HK-2 (cell line): Measurements from ENCODE around the gene CREBBP.

Source experiments
- DNase-seq: peaks from one replicate; pipeline ENCODE4 v3.0.0-alpha.2; 2018; ENCODE audit not compliant: unreplicated experiment

CREBBP gene

DNA sequence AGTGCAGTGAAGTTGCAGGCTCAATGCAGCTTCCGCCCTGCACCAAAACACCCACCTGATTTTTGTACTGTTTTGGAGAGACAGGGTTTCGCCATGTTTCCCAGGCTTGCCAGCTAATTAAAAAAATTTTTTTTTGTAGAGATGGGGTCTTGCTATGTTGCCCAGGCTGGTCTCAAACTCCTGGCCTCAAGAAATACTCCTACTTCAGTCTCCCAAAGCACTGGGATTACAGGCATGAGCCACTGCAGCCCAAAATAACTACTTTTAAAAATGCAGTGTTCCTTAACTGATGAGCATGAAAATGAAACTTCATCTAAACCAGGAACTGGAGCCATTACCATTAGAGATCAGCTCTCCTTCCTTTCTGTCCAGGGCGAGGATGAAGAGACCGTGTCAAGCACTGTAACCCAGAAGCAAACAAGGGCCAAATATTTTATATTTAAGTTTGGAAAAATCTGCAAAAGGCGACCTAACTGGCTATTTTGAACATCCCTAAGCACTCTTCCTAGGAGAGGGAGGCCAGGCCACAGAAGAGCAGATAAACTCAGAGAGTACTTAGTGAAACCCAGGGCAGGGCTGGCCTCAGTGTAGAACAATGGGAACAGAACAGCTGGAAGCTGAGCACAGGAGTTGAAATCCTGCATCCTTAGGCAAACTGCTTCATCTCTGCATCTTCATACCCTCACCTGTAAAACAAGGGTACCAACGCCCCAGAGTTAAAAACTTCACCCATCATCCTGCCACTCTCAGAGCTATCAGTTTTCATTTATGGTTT, 24.0 kb downstream of the CREBBP start:
- DNase-seq, result no peak

DNA sequence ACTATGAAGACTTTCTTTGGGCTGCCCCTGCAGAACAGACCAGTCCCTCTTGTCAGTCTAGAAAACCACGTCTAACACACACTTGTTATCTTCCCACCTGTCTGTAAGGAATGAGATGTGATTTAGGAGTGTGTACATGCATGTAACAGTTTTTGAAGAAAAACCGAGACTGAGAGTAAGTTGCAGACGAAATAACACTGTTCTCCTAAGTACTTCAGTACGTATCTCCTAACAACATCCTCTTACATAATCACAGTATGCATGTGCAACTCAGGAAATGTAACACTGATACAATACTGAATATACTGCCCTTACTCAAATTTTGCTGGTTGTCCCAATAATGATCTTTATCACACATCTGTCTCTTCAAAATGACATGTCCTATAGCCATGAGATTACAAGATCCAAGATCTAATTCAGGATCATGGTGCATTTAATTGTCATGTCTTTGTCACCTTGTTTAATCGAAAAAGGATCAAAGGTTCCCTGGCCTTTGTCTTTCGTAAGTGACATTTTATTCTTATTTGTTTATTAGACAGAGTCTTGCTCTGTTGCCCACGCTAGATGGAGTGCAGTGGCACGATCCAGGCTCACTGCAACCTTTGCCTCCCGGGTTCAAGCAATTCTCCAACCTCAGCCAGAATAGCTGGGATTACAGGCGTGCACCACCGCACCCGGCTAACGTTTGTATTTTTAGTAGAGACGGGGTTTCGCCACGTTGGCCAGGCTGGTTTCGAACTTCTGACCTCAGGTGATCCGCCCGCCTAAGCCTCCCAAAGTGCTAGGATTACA, 25.6 kb downstream of the CREBBP start:
- DNase-seq, result no peak

DNA sequence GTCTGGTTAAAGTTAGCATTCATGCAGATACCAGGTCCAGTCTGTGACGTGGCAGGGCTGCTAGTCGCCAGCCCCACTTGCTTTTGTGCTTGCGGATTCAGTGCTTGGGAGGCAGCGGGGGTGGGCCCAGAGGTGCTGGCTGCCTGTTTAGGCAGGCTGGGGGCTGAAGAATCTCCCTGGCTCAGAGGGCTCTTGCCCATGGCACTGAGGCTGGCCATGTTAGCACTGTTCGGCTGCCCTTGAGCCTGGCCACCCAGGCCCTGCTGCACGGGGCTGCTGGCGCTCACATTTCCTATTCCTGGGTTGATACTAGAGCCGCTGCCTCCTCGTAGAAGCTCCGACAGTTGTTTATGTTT, 30.0 kb downstream of the CREBBP start:
- no peak for DNase-seq

DNA sequence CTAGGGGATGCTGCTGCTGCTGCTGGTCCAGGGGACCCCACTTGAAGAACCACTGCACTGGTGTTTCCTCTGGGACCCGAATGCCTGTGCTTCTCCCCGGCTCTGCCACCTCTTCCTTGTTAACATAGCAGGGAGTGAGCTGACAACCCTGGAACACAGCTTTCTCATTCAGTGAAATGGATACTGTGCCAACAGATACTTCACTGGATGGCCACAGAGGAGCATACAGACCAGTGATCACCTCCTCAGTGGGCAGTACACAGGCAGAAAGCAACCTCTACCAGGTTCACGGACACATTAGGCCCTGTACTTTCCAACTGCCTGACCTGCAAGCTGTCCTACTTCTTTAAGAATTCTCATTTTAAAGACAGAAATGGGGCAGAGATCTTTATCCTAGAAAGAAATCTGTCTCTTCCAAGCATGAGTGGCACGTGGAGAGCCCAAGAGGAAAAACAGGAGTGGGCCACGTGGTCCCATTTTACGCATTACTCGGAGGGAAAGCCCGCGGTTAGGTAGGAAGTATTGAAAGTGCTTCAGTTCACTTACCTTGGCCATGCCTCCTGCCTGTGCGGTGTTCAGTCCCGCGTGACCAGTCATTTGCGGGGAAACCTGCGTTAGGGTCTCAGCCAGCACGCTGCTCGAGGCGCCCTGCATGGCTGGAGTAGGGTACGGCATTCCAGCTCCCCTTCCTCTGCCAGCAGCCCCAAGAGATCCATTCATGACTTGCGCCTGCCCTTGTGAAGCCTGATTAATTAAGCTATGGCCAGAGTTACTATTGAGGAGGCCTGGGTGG, 30.6 kb downstream of the CREBBP start:
- DNase-seq, result no peak

GRCh38 chr16:3846595-3847091, 33.9 kb downstream of the CREBBP start:
- DNase-seq, result no peak

DNA sequence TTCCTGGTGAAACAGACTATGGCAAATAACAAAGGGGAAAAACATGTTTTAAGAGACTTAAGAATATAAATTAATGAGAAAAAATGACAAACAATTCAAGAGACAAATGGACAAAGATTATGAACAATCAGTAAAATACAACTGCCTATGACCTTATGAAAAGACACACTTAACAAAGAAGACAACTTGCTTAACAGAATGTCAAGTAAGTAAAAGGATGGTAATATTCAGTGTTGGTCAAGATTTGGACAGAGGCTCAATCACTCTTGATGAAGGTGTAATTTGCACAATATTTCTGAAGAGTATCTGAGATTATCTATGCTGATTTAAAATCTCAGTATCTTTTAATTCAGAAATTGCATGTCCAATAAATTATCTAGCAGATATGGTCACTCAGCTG, 34.4 kb downstream of the CREBBP start:
- no peak for DNase-seq

DNA sequence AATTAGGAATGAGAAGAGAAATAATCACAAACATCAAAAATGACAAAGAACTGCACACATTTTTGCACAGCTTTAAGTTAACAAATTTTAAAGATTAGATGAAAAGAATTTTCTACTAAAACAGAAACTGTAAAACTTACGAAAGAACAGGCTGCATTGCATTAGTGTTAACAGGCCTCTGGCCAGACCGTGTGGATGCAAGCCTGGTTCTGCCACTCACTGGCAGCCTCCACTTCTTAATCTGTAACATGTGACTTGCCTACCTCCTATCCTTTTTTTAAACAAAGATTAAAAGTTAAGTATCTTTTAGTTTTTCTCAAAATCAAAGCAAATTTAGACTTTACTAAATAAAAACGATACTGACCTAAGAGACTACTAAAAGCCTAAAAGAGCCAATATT, 37.5 kb downstream of the CREBBP start:
- DNase-seq, result no peak

DNA sequence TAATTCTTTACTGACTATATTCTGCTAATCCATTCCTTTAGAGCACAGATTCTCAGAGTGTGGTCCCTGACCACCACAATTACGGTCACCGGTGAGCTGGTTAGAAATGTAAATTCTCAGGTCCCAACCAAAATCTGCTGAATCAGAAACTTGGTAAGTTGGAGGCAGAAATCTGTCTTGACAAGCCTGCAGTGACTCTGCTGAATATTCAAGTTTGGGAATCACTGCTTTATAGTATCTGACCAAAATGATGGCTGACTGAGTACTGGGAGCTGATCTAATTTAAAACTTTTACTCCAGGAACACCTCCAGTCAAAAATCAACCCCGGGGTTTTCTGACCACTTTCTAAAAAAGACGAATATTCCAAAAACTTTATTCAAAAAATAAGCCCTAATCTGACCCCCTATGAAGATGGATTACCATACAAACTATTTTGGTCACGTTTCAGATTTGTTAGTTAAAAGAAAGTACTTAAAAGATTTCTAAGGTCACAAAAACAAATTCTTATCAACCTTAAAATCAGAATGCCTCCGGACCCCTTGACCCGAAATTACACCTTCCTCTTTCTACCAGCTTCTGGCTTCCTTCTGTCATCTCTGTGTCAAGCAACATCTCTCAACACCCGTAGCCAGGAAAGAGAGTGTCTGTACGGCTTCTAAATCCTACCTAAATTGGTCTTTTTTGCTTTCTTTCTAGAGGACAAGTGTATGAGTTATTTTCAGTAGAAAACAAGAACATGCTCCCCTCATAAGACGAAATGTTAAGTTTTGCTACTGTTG, 38.6 kb downstream of the CREBBP start:
- no peak for DNase-seq

GRCh38 chr16:3839402-3840184, 40.9 kb downstream of the CREBBP start:
- no peak for DNase-seq

DNA sequence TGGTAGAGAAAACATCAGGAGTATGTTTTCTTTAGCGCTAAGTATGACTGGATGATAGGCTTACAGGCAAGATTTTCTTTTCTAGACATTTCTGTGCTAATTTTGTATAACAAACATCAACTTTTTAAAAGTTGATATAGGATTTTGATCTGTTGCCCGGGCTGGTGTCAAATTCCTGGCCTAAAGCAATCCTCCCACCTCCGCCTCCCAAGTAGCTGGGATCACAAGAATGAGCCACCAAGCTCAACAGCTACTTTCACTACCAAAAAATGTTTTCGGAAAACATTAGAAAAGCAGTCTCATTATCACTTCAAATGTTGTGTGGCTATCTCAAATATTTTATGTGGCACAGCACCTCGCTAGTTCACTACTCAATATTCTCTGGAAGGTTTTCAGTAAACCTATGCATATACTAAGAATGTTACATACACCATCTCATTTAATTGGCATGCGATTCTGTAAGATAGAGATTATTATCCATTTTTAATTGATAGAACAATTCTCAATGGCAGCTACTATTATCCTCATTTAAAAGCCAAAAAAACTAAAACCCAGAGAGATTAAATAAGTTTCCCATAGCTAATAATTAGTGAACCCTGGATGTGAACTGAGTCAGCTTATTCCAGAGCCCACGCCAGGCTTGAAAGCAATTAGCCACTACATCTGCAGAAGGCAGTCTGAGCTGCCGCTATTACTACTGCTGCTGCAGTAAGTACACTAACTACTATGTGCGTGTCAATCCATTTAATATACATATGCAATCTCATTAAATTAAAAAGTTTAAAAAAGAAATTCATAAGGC, 41.7 kb downstream of the CREBBP start:
- DNase-seq, result no peak

DNA sequence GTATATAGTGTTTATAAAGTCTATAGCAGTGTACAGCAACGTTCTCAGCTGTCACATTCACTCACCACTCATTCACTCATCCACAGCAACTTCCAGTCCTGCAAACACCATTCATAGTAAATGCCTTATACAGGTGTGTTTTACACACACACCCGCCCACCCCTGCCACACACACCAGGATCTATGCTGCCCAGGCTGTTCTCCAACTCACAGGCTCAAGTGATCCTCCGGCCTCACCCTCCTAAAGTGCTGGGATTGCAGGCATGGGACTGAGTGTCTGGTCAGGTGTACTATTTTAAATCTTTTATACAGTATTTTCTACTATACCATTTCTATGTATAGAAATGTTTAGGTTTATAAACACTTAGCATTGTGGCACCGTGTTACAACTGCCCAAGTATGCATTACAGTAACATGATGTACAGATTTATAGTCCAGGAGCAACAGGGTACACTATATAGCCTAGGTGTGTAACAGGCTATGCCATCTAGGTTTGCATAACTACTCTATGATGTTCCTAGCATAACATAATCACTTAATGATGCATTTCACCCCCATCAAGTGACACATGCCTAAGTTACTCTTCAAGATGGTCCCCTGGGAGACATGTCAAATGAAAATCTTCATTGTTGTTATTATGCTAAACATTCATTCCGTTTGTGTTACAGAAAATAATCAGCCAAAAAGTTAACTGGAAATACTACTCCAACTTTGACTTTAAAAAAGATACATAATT, 42.5 kb downstream of the CREBBP start:
- DNase-seq, result no peak

DNA sequence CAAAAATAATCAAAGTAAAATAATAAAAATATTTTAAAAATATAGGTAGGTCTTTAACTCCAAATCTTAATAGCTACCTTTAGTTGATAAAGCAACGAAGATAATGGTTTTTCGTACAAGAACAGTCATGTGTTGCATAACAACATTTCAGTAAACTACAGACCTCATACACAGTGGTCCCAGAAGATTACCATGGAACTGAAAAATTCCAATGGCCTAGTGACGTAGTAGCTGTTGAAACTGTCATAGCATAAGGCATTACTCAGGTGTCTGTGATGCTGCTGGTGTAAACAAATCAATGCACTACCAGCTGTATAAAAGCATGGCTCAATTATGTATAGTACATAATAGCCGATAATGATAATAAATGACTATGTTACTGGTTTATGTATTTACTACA, 43.9 kb downstream of the CREBBP start:
- DNase-seq, result no peak

- DNase-seq, result no peak
Observed at GRCh38 chr16:3835089-3835602, 45.4 kb downstream of the CREBBP start.

DNA sequence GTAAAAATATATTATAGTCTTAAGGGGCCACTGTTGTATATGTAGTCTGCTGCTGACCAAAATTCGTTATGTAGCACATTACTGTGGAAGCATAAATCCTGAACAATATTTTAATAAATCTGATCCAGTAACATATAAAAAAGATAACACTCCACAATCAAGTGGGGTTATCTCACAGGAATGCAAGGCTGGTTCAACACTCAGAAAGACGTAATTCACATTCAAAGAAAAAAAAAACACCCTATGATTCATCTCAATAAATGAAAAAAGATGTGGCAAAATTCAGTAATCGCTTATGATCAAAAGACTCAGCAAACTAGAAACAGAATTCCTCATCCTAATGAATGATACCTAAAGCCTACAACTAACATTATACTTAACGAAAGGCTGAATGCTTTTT, 47.8 kb downstream of the CREBBP start:
- DNase-seq, result no peak

- no peak for DNase-seq
Observed at GRCh38 chr16:3830625-3831254, 49.8 kb downstream of the CREBBP start.

DNA sequence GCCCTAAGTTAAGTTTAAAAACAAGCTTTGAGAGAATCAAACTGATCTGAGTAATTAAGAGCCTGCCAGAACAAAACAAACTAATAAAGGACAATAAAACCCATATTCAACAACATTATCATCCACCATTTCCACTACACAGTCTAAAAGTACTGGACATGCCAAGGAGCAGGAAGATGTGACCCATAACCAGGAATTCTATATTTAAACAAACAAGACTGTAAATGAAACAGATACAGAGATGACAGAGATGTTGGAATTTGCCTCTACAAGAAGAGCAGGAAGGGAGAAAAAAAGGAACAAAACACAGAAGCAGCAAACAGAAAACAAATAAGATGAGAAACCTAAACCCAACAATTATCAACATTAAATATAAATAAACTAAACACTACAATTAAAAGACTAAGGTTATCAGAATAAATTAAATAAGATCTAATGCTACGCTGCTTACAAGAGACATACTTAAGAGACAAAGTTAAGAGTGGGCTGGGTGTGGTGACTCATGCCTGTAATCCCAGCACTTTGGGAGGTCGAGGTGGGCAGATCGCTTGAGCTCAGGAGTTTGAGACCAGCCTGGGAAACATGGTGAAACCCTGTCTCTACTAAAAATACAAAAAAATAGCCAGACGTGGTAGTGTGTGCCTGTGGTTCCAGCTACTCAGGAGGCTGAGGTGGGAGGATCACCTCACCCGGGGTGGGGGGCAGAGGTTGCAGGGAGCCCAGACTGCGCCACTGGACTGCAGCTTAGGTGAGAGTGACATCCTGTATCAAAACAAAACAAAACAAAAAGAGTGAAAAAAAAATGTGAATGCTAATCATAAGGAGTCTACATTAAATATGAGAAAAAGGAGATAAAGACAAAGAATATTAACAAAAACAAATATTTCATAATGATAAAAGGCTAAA, 50.6 kb downstream of the CREBBP start:
- no peak for DNase-seq

DNA sequence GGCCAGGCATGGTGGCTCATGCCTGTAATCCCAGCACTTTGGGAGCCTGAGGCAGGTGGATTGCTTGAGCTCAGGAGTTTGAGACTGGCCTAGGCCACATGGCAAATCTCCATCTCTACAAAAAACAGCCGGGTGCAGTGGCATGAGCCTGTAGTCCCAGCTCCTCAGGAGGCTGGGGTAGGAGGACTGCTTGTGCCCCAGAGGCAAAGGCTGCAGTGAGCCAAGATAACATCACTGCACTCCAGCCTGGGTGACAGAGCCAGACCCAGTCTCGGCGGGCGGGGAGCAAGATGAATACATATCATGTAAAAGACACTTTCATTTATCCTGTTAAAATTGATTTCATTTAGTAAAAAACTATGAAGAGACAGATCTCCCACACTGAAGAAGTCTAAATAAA, 54.6 kb downstream of the CREBBP start:
- no peak for DNase-seq

DNA sequence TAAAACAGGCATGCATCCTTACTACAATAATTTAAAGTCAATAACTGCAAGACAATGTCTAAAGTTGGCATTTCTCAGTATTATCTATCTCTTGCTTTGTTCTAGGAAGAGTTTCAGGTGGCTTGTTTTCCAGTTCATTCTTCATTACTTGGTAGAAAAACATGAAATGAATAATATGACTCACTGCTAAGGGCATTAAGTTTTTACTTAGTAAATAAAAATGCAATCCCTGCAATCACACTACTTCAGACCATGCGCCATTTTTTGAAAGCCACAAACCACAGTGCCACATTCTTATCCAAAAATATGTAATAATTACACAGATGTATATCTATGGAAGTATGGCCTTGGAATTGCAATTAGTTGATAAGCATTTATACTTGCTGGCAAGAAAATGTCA, 55.4 kb downstream of the CREBBP start:
- DNase-seq, result no peak
